GM10248 (cell line): ENCODE measurements around the gene MYO9B.

Source experiments
- CTCF ChIA-PET: fragments of 300-600 bp; sonication (Branson Sonifier 250); formaldehyde crosslinking; extraction: SDS; loops from one replicate; lab custom pipeline; 2021; ENCODE audit warnings: antibody characterized with exemption; lab: Yijun Ruan, JAX
- POLR2A ChIA-PET: fragments of 350-650 bp; sonication (Branson Sonifier 250); formaldehyde crosslinking; extraction: SDS; loops from one replicate; lab custom pipeline; 2020; ENCODE audit warnings: antibody characterized with exemption; lab: Yijun Ruan, JAX
- DNase-seq: peaks from one replicate; pipeline ENCODE4 v3.0.0; 2012; ENCODE audit errors: extremely low spot score
- CTCF ChIP-seq: IDR thresholded peaks from 2 replicates; pipeline ENCODE4 v1.5.1; 2012; ENCODE audit warnings: mild to moderate bottlenecking, low read depth; ENCODE audit errors: extremely low read depth, missing control alignments, control extremely low read depth

The MYO9B gene

GRCh38 chr19:17256130-17256529 is 180.6 kb downstream of the MYO9B start:
- no peak for DNase-seq
- no peak for TF ChIP-seq CTCF
- ChIA-PET POLR2A (no interaction called here), CTCF (interaction anchor here (0.7 to 2.5 kb wide), 6 partner anchors 9 to 189 kb away, joined by 3 to 13 read pairs (median 4); partner anchors contain the start of gene USHBP1)

DNA sequence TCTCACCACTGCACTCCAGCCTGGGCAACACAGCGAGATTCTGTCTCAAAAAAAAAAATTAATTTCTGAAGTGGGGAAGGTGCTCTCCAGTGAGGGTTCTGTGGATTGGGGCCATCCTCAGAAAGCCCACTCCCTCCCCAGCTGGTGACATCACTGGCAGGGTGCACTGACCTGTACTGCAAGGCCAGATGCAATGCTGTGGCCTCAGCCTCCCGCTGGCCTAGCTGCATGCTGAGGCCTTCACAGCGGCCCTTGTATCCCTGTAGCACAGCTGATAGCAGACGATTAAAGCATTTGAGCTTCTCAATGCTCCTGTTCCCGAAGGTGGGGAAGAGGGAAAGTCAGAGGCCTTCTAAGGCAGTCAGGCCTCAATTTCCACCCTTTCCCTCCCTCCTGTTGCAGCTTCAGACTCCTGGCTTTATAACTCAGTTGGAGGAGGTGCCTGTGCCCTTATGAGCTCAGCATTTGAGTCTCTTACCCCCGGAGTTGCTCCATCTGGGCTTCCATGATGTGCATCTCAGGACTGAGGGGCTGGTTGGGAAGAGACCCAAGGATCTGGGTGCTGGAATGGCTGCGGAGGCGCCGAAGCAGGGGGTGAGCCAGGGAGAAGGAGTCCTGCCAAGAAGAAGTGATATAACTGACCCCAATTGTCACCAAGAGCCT is 183.7 kb downstream of the MYO9B start:
- DNase-seq, result no peak
- TF ChIP-seq CTCF, result no peak
- ChIA-PET CTCF (interaction anchor here (1.0 to 5.2 kb wide), 14 partner anchors 8 to 207 kb away, joined by 3 to 55 read pairs (median 9); partner anchors contain the start of genes ANKLE1, BABAM1, MRPL34 and USE1), POLR2A (no interaction called here)

DNA sequence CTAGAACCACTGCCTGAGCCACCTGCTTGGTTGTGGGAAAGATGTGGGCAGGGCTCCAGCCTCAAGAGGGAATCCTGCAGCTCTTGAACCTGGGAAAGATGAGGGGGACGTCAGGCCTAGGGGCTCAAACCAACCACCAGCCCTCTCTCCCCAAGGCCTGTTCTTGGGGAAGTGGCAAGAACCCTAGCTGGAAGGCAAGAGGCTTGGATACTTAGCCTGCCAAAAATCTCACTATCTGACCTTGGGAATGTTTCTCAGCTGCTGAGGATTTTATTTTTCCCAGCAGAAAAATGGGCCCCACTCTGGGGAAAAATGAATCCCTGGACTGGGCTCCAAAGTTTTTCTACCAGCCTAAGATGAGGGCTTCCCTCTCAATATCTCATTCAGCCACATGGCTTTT is 184.4 kb downstream of the MYO9B start:
- TF ChIP-seq CTCF, result no peak
- DNase-seq, result no peak
- POLR2A ChIA-PET, result interaction anchor here (1.1 kb wide), 1 partner anchor 1019 kb away, joined by 3 read pairs; no protein-coding TSS in a partner anchor
- CTCF ChIA-PET, result interaction anchor here (0.6 to 5.2 kb wide), 27 partner anchors 9 to 206 kb away, joined by 3 to 55 read pairs (median 5); partner anchors contain the start of genes ANKLE1, CCDC194, MRPL34 and USE1

DNA sequence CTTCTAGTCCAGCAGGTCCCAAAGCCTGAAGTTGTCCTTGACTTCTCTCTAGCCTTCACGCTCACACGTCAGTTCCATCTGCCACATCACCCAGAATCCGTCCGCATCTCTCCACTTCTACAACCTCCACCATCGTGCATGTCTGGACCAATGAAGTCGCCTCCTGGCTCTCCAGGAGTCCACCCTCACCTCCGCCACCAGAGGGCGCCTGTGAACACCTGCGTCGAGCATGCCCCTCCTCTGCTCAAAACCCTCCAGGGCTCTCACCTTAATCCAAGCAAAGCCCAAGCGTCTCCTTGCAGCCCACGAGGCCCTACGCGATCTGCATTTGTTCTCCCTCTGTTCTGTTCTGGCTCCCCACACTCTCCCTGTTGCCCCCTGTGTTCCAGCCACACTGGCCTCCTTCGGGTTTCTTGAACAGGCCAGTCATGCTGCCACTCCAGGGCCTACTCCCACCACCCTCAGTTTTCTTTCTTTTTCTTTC is 185.3 kb downstream of the MYO9B start:
- ChIA-PET POLR2A (interaction anchor here (0.7 to 1.1 kb wide), 2 partner anchors 13 to 1018 kb away, joined by 3 to 6 read pairs; no protein-coding TSS in a partner anchor), CTCF (interaction anchor here (0.6 to 5.2 kb wide), 26 partner anchors 10 to 205 kb away, joined by 3 to 55 read pairs (median 4); partner anchors contain the start of genes ANKLE1, CCDC194, MRPL34 and USE1)
- peak; percentile 94 for DNase-seq
- peak; percentile 92 for TF ChIP-seq CTCF

- DNase-seq, result no peak
- ChIA-PET CTCF (interaction anchor here (0.6 to 5.2 kb wide), 6 partner anchors 12 to 502 kb away, joined by 3 to 55 read pairs (median 4); partner anchors contain the start of gene ANKLE1), POLR2A (interaction anchor here (0.7 kb wide), 1 partner anchor 20 kb away, joined by 4 read pairs; no protein-coding TSS in a partner anchor)
- TF ChIP-seq CTCF, result no peak
Observed at GRCh38 chr19:17262557-17262956, 187.0 kb downstream of the MYO9B start.
